Liver (tissue), 9 donors: ENCODE measurements around the gene PATZ1. TPM values are rescaled to one million over a fixed set of nuclear protein-coding genes. Genes with fewer than 3 reads are reported as not detected.

Experiments used
- DNase-seq: peaks from one replicate; pipeline ENCODE4 v3.0.0-alpha.2; 2017; ENCODE audit warnings: low spot score
- H3K27ac ChIP-seq, 2 donors: one replicate each; pipeline ENCODE4 v1.7.0; 2013; ENCODE audit warnings: inconsistent platforms in 2 of 2, low read length in 2 of 2, control low read depth in 1 of 2, low read depth in 1 of 2, mild to moderate bottlenecking in 1 of 2
- H3K27me3 ChIP-seq, 4 donors: one replicate each; pipeline versions ENCODE4 v1.6.1 to v1.7.0; 2013; ENCODE audit warnings: low read length in 3 of 4, inconsistent platforms in 1 of 4, mild to moderate bottlenecking in 1 of 4, moderate library complexity in 1 of 4; ENCODE audit not compliant: control insufficient read depth in 4 of 4, insufficient read depth in 4 of 4
- H3K36me3 ChIP-seq, 4 donors: one replicate each; pipeline versions ENCODE4 v1.6.1 to v1.7.0; 2013; ENCODE audit warnings: low read length in 3 of 4, mild to moderate bottlenecking in 3 of 4, low read depth in 1 of 4, moderate library complexity in 1 of 4; ENCODE audit not compliant: control insufficient read depth in 4 of 4, insufficient read depth in 3 of 4
- H3K4me1 ChIP-seq, 4 donors: one replicate each; pipeline versions ENCODE4 v1.6.1 to v1.7.0; 2013; ENCODE audit warnings: low read length in 3 of 4, mild to moderate bottlenecking in 3 of 4, moderate library complexity in 1 of 4; ENCODE audit not compliant: control insufficient read depth in 4 of 4, insufficient read depth in 4 of 4
- H3K4me3 ChIP-seq, 3 donors: one replicate each; pipeline versions ENCODE4 v1.6.1 to v1.7.0; 2013; ENCODE audit warnings: low read length in 3 of 3, control low read depth in 1 of 3, low read depth in 1 of 3, mild to moderate bottlenecking in 1 of 3
- H3K9ac ChIP-seq, 2 donors: one replicate each; pipeline ENCODE4 v1.7.0; 2013; ENCODE audit warnings: low read length in 2 of 2, mild to moderate bottlenecking in 2 of 2, moderate library complexity in 2 of 2, control low read depth in 1 of 2, low read depth in 1 of 2
- H3K9me3 ChIP-seq, 4 donors: one replicate each; pipeline versions ENCODE4 v1.6.1 to v1.7.0; 2013; ENCODE audit warnings: low read length in 3 of 4; ENCODE audit not compliant: control insufficient read depth in 4 of 4
- EGR1 ChIP-seq, 2 donors: IDR thresholded peaks; 2 replicates each; pipeline ENCODE4 v1.6.1; 2016 to 2018; ENCODE audit warnings: antibody characterized with exemption in 2 of 2, low read depth in 2 of 2
- FOXA1 ChIP-seq: IDR thresholded peaks from 2 replicates; pipeline ENCODE4 v1.6.1; 2016; ENCODE audit warnings: antibody characterized with exemption
- FOXA2 ChIP-seq: IDR thresholded peaks from 2 replicates; pipeline ENCODE4 v1.6.1; 2016; ENCODE audit warnings: antibody characterized with exemption
- GABPA ChIP-seq, 2 donors: IDR thresholded peaks in 1 of 2; conservative IDR thresholded peaks in 1 of 2; 2 replicates each; pipeline ENCODE4 v1.6.1; 2016; ENCODE audit warnings: antibody characterized with exemption in 2 of 2, mild to moderate bottlenecking in 1 of 2, moderate library complexity in 1 of 2
- HNF4A ChIP-seq, 2 donors: conservative IDR thresholded peaks; 2 replicates each; pipeline ENCODE4 v1.6.1; 2016; ENCODE audit warnings: antibody characterized with exemption in 2 of 2, mild to moderate bottlenecking in 2 of 2
- HNF4G ChIP-seq: IDR thresholded peaks from 2 replicates; pipeline ENCODE4 v1.6.1; 2016; ENCODE audit warnings: antibody characterized with exemption
- JUND ChIP-seq, 2 donors: IDR thresholded peaks; 2 replicates each; pipeline ENCODE4 v1.6.1; 2016; ENCODE audit warnings: antibody characterized with exemption in 2 of 2
- RAD21 ChIP-seq, 2 donors: IDR thresholded peaks; 2 replicates each; pipeline ENCODE4 v1.6.1; 2016; ENCODE audit warnings: antibody characterized with exemption in 2 of 2, mild to moderate bottlenecking in 2 of 2
- RXRA ChIP-seq, 2 donors: IDR thresholded peaks; 2 replicates each; pipeline ENCODE4 v1.6.1; 2017 to 2018; ENCODE audit warnings: antibody characterized with exemption in 2 of 2, mild to moderate bottlenecking in 1 of 2
- SP1 ChIP-seq: IDR thresholded peaks from 2 replicates; pipeline ENCODE4 v1.6.1; 2018; ENCODE audit warnings: antibody characterized with exemption, mild to moderate bottlenecking
- TAF1 ChIP-seq: conservative IDR thresholded peaks from 2 replicates; pipeline ENCODE4 v1.6.1; 2016; ENCODE audit warnings: antibody characterized with exemption, mild to moderate bottlenecking
- YY1 ChIP-seq: IDR thresholded peaks from 2 replicates; pipeline ENCODE4 v1.6.1; 2016; ENCODE audit warnings: antibody characterized with exemption, mild to moderate bottlenecking
- WGBS: extraction: QIAGEN DNeasy Blood & Tissue Kit; methylation state at CpG from one replicate; pipeline ENCODE4 v1.1.7; 2013; 5-methylcytosine and 5-hydroxymethylcytosine counted together
- polyA plus RNA-seq, 2 donors: library from polyadenylated mRNA; stranded (reverse) in 1 of 2; unstranded in 1 of 2; fragments of 200-250 nt in 1 of 2; fragments of >200 nt in 1 of 2; fragmentation: Nextera tagmentation in 1 of 2; extraction: Ambion mirVana in 1 of 2; gene quantifications; one replicate each; pipeline versions ENCODE4 v1.2.1 to v1.2.3, GENCODE V29; 2013 to 2015
- total RNA-seq, 2 donors: library from RNA; depleted of rRNA; stranded (reverse); fragments of >200 nt; gene quantifications; one replicate each; pipeline ENCODE4 v1.2.3, GENCODE V29; 2014
- TF ChIP-seq, protein P1 (sequence below): IDR thresholded peaks from 2 replicates; pipeline ENCODE4 v1.6.1; 2016; ENCODE audit warnings: antibody characterized with exemption
- TF ChIP-seq, protein P2 (sequence below): fragments of 150-350 bp; IDR thresholded peaks from 2 replicates; pipeline ENCODE4 v1.5.1; 2017; ENCODE audit warnings: improper control_type of control experiment, low read depth, low read length; ENCODE audit not compliant: missing input control
- TF ChIP-seq, protein P3 (sequence below): IDR thresholded peaks from 2 replicates; pipeline ENCODE4 v1.6.1; 2016; ENCODE audit warnings: antibody characterized with exemption, mild to moderate bottlenecking
- donor health status: healthy.
- donor health status: healthy.
- donor health status: healthy.
- donor health status: healthy.
- donor health status: healthy.

The PATZ1 gene
- total and polyA plus RNA-seq, 4 donors = 3.8 to 13.5 (median 10.1) TPM

DNA sequence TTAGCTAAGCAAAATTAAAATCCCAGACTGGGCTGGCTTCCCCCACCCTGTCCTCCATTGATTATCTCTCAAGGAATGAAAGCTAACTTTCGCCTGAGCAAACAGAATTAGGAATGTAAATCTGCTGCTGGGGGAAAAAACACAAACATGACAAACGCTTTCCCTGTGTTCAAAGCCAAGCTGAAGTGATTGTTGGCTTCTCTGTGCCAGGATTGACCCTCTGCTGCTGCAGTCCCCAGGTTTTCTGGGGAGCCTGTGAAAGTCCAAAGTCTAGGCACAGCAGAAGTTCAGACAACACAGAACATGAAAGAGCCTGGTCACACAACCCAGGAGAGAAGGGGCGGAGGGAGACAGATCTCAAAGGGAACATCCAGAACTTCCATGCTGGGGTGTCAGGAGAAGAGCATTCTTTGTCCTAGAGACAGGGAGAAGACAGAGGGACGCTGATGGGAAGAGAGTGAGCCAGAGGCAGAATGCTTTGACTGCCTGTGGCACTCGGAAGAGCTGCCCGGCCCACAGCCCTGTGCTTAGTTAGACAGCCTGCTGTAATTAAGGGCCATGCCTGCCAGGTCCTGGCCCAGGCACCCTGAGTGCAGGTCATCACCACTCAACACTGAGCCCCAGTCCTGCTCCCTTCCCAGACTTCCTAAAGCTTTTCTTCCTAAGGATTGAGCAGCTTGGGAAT, 6.9 kb downstream of the PATZ1 start:
- no peaks in the 10 kb centered on the region for H3K9me3 ChIP-seq
- H3K36me3 ChIP-seq = peaks cover 7 to 39% (median 18%) of the 10 kb centered on the region in 4 donors
- H3K27ac ChIP-seq = no peak overlapping the region
- no peak overlapping the region for H3K9ac ChIP-seq
- TF ChIP-seq SP1 = peak; percentile 41
- peak; percentile 55 for TF ChIP-seq HNF4G
- TF ChIP-seq HNF4A (conservative IDR thresholded peaks at IDR 0.05) = peak; percentile 27 to 78
- TF ChIP-seq RAD21 (IDR thresholded peaks at IDR 0.05) = no peak
- no peak for TF ChIP-seq EGR1 (IDR thresholded peaks at IDR 0.05; ENCODE audit: low read depth in 2 of 2)
- TF ChIP-seq GABPA (IDR thresholded peaks at IDR 0.05 in 1 of 2, conservative IDR thresholded peaks at IDR 0.05 in 1 of 2) = no peak
- no peak for DNase-seq
- H3K27me3 ChIP-seq = no peaks in the 10 kb centered on the region
- no peak overlapping the region for H3K4me3 ChIP-seq
- WGBS = 65% methylated on average over 6 of the region's 6 CpGs
- H3K4me1 ChIP-seq = peaks cover 15 to 52% (median 36%) of the 10 kb centered on the region in 4 donors

DNA sequence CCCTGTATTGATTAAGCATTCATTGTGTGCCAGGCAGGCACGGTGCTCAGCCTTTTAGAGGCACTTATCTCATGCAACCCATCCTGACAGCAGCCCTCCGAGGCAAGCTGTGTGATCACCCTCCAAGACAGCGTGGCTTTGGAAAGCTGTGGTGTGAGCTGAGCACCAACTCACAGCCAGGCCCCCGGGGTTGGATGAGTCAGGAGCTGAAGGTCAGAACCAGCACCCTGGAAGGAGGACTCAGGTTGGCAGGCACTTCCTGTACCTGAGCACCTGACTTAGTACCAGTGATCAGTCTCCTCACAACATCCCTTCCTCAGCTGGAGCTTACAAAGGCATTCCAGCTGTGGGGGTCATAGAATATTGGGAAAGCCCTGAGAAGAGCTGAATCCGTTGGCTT, 9.0 kb downstream of the PATZ1 start:
- WGBS = 90% methylated on average over 5 of the region's 5 CpGs
- no peak overlapping the region for H3K9ac ChIP-seq
- TF ChIP-seq FOXA1 (no peak), EGR1 (IDR thresholded peaks at IDR 0.05; ENCODE audit: low read depth in 2 of 2) (no peak), JUND (IDR thresholded peaks at IDR 0.05) (no peak), HNF4A (conservative IDR thresholded peaks at IDR 0.05) (no peak), SP1 (no peak), YY1 (no peak)
- TF ChIP-seq, protein P1, sequence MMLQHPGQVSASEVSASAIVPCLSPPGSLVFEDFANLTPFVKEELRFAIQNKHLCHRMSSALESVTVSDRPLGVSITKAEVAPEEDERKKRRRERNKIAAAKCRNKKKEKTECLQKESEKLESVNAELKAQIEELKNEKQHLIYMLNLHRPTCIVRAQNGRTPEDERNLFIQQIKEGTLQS = no peak
- H3K27me3 ChIP-seq = no peaks in the 10 kb centered on the region
- H3K9me3 ChIP-seq = no peaks in the 10 kb centered on the region
- H3K36me3 ChIP-seq = peaks cover 6 to 54% (median 26%) of the 10 kb centered on the region in 4 donors
- no peak overlapping the region for H3K4me3 ChIP-seq
- DNase-seq = no peak
- peaks cover 7 to 33% (median 23%) of the 10 kb centered on the region in 4 donors for H3K4me1 ChIP-seq
- no peak overlapping the region for H3K27ac ChIP-seq

DNA sequence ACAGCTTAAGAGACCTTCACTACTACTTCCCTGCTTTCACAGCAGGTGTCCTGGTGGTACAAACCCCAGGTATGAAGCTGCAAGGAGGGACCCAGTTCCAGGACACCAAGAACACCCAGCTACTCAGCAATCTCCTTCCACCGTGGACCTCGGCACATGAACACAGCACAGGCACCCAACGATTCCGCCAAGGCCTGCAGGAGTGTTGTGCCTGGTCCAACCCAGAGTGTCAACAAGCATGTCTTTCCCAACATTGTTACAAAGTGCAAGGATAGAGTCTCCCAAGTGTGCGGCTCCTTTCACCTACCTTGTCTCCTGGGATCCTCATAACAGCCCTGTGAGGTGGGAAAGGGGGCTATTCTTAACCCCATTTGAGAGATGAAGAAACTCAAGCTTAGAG, 11.8 kb downstream of the PATZ1 start:
- H3K4me1 ChIP-seq = peaks cover 2 to 6% (median 5%) of the 10 kb centered on the region in 4 donors
- no peaks in the 10 kb centered on the region for H3K9me3 ChIP-seq
- no peak for DNase-seq
- no peak overlapping the region for H3K9ac ChIP-seq
- no peak overlapping the region for H3K27ac ChIP-seq
- no peaks in the 10 kb centered on the region for H3K27me3 ChIP-seq
- WGBS = 61% methylated on average over 5 of the region's 5 CpGs
- no peak overlapping the region for H3K4me3 ChIP-seq
- H3K36me3 ChIP-seq = peaks cover 8 to 61% (median 25%) of the 10 kb centered on the region in 4 donors
- no peak for TF ChIP-seq FOXA1
- TF ChIP-seq HNF4A (conservative IDR thresholded peaks at IDR 0.05) = peak; percentile 21 to 42

DNA sequence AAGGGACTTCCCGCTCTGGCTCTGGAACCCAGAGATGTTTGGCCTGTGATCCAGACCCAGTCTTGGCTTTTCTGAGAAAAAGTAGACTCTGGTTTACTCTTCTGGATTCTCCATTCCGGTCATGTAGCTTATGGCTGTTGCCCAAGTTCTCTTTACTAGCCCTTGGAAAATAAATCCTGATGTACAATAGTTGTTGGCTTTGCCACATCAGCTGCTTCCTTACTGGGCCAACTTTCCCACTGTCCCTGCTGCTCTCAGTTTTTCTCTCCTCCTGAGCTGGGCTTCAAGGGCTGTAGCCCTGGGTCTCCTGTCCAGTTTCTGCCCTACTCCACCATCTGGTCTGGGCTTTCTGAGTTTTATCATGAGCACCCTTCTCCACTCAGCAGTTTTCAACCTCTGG, 12.5 kb downstream of the PATZ1 start:
- 93% methylated on average over 2 of the region's 2 CpGs for WGBS
- peaks cover 8 to 68% (median 25%) of the 10 kb centered on the region in 4 donors for H3K36me3 ChIP-seq
- H3K9me3 ChIP-seq = no peaks in the 10 kb centered on the region
- H3K27ac ChIP-seq = no peak overlapping the region
- no peak overlapping the region for H3K4me3 ChIP-seq
- H3K4me1 ChIP-seq = peaks cover 0 to 5% (median 3%) of the 10 kb centered on the region in 4 donors
- H3K9ac ChIP-seq = no peak overlapping the region
- H3K27me3 ChIP-seq = no peaks in the 10 kb centered on the region
- DNase-seq = no peak
- TF ChIP-seq JUND (IDR thresholded peaks at IDR 0.05) = no peak
- TF ChIP-seq HNF4A (conservative IDR thresholded peaks at IDR 0.05) = no peak
- TF ChIP-seq FOXA2 = no peak
- TF ChIP-seq SP1 = no peak
- TF ChIP-seq, protein P2, sequence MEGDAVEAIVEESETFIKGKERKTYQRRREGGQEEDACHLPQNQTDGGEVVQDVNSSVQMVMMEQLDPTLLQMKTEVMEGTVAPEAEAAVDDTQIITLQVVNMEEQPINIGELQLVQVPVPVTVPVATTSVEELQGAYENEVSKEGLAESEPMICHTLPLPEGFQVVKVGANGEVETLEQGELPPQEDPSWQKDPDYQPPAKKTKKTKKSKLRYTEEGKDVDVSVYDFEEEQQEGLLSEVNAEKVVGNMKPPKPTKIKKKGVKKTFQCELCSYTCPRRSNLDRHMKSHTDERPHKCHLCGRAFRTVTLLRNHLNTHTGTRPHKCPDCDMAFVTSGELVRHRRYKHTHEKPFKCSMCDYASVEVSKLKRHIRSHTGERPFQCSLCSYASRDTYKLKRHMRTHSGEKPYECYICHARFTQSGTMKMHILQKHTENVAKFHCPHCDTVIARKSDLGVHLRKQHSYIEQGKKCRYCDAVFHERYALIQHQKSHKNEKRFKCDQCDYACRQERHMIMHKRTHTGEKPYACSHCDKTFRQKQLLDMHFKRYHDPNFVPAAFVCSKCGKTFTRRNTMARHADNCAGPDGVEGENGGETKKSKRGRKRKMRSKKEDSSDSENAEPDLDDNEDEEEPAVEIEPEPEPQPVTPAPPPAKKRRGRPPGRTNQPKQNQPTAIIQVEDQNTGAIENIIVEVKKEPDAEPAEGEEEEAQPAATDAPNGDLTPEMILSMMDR = no peak
- no peak for TF ChIP-seq EGR1 (IDR thresholded peaks at IDR 0.05; ENCODE audit: low read depth in 2 of 2)
- TF ChIP-seq RAD21 (IDR thresholded peaks at IDR 0.05) = no peak
- TF ChIP-seq GABPA (IDR thresholded peaks at IDR 0.05 in 1 of 2, conservative IDR thresholded peaks at IDR 0.05 in 1 of 2) = no peak
- TF ChIP-seq, protein P3, sequence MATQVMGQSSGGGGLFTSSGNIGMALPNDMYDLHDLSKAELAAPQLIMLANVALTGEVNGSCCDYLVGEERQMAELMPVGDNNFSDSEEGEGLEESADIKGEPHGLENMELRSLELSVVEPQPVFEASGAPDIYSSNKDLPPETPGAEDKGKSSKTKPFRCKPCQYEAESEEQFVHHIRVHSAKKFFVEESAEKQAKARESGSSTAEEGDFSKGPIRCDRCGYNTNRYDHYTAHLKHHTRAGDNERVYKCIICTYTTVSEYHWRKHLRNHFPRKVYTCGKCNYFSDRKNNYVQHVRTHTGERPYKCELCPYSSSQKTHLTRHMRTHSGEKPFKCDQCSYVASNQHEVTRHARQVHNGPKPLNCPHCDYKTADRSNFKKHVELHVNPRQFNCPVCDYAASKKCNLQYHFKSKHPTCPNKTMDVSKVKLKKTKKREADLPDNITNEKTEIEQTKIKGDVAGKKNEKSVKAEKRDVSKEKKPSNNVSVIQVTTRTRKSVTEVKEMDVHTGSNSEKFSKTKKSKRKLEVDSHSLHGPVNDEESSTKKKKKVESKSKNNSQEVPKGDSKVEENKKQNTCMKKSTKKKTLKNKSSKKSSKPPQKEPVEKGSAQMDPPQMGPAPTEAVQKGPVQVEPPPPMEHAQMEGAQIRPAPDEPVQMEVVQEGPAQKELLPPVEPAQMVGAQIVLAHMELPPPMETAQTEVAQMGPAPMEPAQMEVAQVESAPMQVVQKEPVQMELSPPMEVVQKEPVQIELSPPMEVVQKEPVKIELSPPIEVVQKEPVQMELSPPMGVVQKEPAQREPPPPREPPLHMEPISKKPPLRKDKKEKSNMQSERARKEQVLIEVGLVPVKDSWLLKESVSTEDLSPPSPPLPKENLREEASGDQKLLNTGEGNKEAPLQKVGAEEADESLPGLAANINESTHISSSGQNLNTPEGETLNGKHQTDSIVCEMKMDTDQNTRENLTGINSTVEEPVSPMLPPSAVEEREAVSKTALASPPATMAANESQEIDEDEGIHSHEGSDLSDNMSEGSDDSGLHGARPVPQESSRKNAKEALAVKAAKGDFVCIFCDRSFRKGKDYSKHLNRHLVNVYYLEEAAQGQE = no peak
- no peak for TF ChIP-seq FOXA1
- no peak for TF ChIP-seq HNF4G
- TF ChIP-seq, protein P1 = no peak
- TF ChIP-seq YY1 = no peak
- TF ChIP-seq RXRA (IDR thresholded peaks at IDR 0.05) = no peak
- TF ChIP-seq TAF1 = no peak
